Gastroesophageal sphincter (tissue), 3 donors: Measurements from ENCODE around the gene HECTD1.
"Not testable (repeated sequence)": the region's sequence is repeated elsewhere in the genome, so short reads cannot be mapped to it uniquely, and the experiment has no call there.

ENCODE experiments used
- CTCF ChIP-seq, 4 experiments: fragments of 200-600 bp in 2 of 4; fragments of 450-650 bp in 2 of 4; sonication (generic) in 1 of 4; IDR thresholded peaks; one replicate each; pipeline ENCODE4 v1.5.1; 2017 to 2019; ENCODE audit warnings: antibody characterized with exemption in 4 of 4, mild to moderate bottlenecking in 2 of 4, moderate library complexity in 2 of 4
- EP300 ChIP-seq: sonication (generic); formaldehyde crosslinking; IDR thresholded peaks from one replicate; pipeline ENCODE4 v1.6.1; 2017; ENCODE audit warnings: antibody characterized with exemption, mild to moderate bottlenecking

GRCh38 chr14:31255918-31256317 lies 48.3 kb upstream of the HECTD1 start:
- not testable (repeated sequence) for TF ChIP-seq CTCF (IDR thresholded peaks at IDR 0.05); EP300
